ENCODE results near the gene ABCA2.

DNA sequence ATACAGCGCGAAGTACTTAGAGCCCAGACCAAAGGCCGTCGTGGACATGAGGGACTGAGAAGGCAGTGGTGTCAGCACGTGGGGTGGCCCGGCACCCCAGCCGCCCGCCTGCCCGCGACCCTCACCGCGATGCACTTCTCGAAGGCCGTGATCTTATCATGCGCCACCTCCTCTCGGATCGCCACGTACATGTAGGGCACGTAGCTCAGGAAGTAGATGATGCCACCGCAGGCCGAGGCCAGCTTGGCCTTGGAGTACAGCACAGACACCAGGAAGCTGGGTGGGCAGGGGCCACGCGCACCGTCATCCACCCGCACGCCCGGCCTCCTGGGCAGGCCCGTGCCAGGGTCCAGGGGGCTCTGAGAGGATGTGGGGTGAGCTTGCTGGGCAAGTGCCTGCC lies 11.0 kb downstream of the ABCA2 start:
- TF ChIP-seq, protein P1, sequence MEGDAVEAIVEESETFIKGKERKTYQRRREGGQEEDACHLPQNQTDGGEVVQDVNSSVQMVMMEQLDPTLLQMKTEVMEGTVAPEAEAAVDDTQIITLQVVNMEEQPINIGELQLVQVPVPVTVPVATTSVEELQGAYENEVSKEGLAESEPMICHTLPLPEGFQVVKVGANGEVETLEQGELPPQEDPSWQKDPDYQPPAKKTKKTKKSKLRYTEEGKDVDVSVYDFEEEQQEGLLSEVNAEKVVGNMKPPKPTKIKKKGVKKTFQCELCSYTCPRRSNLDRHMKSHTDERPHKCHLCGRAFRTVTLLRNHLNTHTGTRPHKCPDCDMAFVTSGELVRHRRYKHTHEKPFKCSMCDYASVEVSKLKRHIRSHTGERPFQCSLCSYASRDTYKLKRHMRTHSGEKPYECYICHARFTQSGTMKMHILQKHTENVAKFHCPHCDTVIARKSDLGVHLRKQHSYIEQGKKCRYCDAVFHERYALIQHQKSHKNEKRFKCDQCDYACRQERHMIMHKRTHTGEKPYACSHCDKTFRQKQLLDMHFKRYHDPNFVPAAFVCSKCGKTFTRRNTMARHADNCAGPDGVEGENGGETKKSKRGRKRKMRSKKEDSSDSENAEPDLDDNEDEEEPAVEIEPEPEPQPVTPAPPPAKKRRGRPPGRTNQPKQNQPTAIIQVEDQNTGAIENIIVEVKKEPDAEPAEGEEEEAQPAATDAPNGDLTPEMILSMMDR (IDR thresholded peaks at IDR 0.05) = no peak
- no peak for TF ChIP-seq POLR2A (IDR thresholded peaks at IDR 0.05)
